ENCODE results near the gene MAGI2.

DNA sequence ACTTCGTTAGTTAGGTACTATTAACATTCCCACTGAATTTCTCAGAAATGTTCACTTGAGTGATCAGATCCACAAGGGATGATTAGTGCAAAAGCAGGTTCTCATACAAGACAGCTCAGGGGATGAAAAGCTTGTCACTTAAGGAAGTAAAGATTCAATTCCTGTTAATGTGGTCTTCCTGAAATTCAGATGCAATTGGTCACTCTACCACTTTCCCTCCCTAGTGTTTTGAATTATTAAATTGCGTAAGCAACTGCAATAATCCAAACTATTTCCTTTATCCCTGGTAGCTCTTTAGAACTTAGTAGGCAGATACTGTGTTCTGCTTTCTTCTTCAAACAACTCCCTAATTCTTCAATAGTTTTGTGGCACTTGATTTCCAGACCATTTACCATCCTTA is 121.4 kb downstream of the MAGI2 start:
- TF ChIP-seq, protein P1, sequence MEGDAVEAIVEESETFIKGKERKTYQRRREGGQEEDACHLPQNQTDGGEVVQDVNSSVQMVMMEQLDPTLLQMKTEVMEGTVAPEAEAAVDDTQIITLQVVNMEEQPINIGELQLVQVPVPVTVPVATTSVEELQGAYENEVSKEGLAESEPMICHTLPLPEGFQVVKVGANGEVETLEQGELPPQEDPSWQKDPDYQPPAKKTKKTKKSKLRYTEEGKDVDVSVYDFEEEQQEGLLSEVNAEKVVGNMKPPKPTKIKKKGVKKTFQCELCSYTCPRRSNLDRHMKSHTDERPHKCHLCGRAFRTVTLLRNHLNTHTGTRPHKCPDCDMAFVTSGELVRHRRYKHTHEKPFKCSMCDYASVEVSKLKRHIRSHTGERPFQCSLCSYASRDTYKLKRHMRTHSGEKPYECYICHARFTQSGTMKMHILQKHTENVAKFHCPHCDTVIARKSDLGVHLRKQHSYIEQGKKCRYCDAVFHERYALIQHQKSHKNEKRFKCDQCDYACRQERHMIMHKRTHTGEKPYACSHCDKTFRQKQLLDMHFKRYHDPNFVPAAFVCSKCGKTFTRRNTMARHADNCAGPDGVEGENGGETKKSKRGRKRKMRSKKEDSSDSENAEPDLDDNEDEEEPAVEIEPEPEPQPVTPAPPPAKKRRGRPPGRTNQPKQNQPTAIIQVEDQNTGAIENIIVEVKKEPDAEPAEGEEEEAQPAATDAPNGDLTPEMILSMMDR (IDR thresholded peaks at IDR 0.05; ENCODE audit: insufficient read depth, low read length, poor library complexity, severe bottlenecking) = no peak
- TF ChIP-seq EZH2phosphoT487 (conservative IDR thresholded peaks at IDR 0.05; ENCODE audit: low read length) = no peak
